Activated T-helper 1 cell treated with anti-CD3 and anti-CD28 coated beads, Interleukin-2, amount 50 U/mL, for 16 hours (primary cell): ENCODE results near the gene UGT1A6.
"Not testable (repeated sequence)": the region's sequence is repeated elsewhere in the genome, so short reads cannot be mapped to it uniquely, and the experiment has no call there.

Source experiments
- DNase-seq, 2 donors: peaks; one replicate each; pipeline ENCODE4 v3.0.0-alpha.2; 2020; ENCODE audit warnings: low read depth in 1 of 2, low spot score in 1 of 2

UGT1A6 gene

GRCh38 chr2:233692648-233693047, at the start of gene UGT1A6:
UGT1A6 (plus strand) TSS chr2:233692890; CDS start chr2:233693005, 115 bp downstream.
- DNase-seq: no peak

- DNase-seq: no peak
Observed at GRCh38 chr2:233643128-233643527, 49.6 kb upstream of the UGT1A6 start.

GRCh38 chr2:233646033-233646432, 46.7 kb upstream of the UGT1A6 start:
- not testable (repeated sequence) for DNase-seq

- no peak for DNase-seq
Observed at GRCh38 chr2:233650981-233651380, 41.7 kb upstream of the UGT1A6 start.

- no peak for DNase-seq
Observed at GRCh38 chr2:233651430-233651829, 41.3 kb upstream of the UGT1A6 start.

- DNase-seq: no peak
Observed at GRCh38 chr2:233654501-233654900, 38.2 kb upstream of the UGT1A6 start.

- DNase-seq: no peak
Observed at GRCh38 chr2:233655043-233655442, 37.6 kb upstream of the UGT1A6 start.

- not testable (repeated sequence) for DNase-seq
Observed at GRCh38 chr2:233655943-233656342, 36.7 kb upstream of the UGT1A6 start.

- no peak for DNase-seq
Observed at GRCh38 chr2:233656443-233656842, 36.2 kb upstream of the UGT1A6 start.

GRCh38 chr2:233658610-233659009, 34.1 kb upstream of the UGT1A6 start:
- DNase-seq: no peak

GRCh38 chr2:233663911-233664310, 28.8 kb upstream of the UGT1A6 start:
- DNase-seq: no peak

GRCh38 chr2:233668605-233669260, 24.0 kb upstream of the UGT1A6 start:
- no peak for DNase-seq

- DNase-seq: no peak
Observed at GRCh38 chr2:233671290-233672161, 21.2 kb upstream of the UGT1A6 start, which contains the start of gene UGT1A9. UGT1A9 (plus strand) TSS chr2:233671898; CDS start chr2:233671935, 37 bp downstream.

- no peak for DNase-seq
Observed at GRCh38 chr2:233672886-233673285, 19.8 kb upstream of the UGT1A6 start.

GRCh38 chr2:233673896-233674295, 18.8 kb upstream of the UGT1A6 start:
- DNase-seq: no peak

GRCh38 chr2:233674314-233674713, 18.4 kb upstream of the UGT1A6 start:
- no peak for DNase-seq

- DNase-seq: no peak
Observed at GRCh38 chr2:233674995-233675394, 17.7 kb upstream of the UGT1A6 start.

- DNase-seq: no peak
Observed at GRCh38 chr2:233676046-233676445, 16.6 kb upstream of the UGT1A6 start.

GRCh38 chr2:233679196-233679595, 13.5 kb upstream of the UGT1A6 start:
- no peak for DNase-seq

GRCh38 chr2:233680361-233681045, 12.2 kb upstream of the UGT1A6 start:
- DNase-seq: no peak

- no peak for DNase-seq
Observed at GRCh38 chr2:233681521-233682099, 11.1 kb upstream of the UGT1A6 start, which contains the start of gene UGT1A7. UGT1A7 (plus strand) TSS chr2:233681901; CDS start chr2:233681938, 37 bp downstream.
